ENCODE measurements around the gene MMP13. TPM values are rescaled to one million over a fixed set of nuclear protein-coding genes. Genes with fewer than 3 reads are reported as not detected.
A peak's percentile ranks its signal among the peaks of the same experiment; 100 is the strongest.

Gene MMP13
- total and polyA plus RNA-seq, 2 experiments from 2014 or later, result 0.57 TPM; not detected in 1

DNA sequence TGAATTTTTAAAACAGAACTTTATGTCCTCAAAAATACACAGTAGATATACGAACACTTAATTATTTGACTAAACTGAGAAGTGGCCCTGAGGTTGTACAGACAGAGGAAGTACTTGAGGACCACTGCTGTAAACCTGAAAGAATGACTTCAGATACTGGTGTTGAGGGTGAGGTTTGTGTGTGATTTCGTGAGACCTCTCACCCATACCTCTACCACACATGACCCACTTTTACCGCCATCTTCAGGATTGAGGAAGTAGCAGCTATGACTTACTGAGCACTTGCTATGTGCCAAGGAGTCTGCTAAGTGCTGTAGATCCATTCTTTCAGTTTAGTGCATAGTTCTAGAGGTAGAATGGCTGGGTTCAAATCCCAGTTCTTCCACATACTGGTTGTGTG lies 21.9 kb downstream of the MMP13 start:
- TF ChIP-seq, protein P1, sequence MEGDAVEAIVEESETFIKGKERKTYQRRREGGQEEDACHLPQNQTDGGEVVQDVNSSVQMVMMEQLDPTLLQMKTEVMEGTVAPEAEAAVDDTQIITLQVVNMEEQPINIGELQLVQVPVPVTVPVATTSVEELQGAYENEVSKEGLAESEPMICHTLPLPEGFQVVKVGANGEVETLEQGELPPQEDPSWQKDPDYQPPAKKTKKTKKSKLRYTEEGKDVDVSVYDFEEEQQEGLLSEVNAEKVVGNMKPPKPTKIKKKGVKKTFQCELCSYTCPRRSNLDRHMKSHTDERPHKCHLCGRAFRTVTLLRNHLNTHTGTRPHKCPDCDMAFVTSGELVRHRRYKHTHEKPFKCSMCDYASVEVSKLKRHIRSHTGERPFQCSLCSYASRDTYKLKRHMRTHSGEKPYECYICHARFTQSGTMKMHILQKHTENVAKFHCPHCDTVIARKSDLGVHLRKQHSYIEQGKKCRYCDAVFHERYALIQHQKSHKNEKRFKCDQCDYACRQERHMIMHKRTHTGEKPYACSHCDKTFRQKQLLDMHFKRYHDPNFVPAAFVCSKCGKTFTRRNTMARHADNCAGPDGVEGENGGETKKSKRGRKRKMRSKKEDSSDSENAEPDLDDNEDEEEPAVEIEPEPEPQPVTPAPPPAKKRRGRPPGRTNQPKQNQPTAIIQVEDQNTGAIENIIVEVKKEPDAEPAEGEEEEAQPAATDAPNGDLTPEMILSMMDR (IDR thresholded peaks at IDR 0.05; ENCODE audit: poor library complexity), result no peak
- TF ChIP-seq EZH2 (IDR thresholded peaks at IDR 0.05; ENCODE audit: borderline replicate concordance) (no peak), EZH2phosphoT487 (IDR thresholded peaks at IDR 0.05; ENCODE audit: low read depth, severe bottlenecking, unreplicated experiment) (no peak)
- Histone ChIP-seq H3K27ac (no peak overlapping the region), H3K9me2 (replicated peaks; ENCODE audit: insufficient read depth) (no peaks in the 10 kb centered on the region), H4K20me1 (ENCODE audit: insufficient read depth, poor library complexity, severe bottlenecking) (no peaks in the 10 kb centered on the region), H3K79me2 (no peaks in the 10 kb centered on the region), H3K27me3 (no peaks in the 10 kb centered on the region), H3K36me3 (replicated peaks; ENCODE audit: insufficient read depth, low read depth) (no peaks in the 10 kb centered on the region), H2AFZ (no peak overlapping the region), H3K4me1 (ENCODE audit: insufficient read depth) (peaks cover 27% of the 10 kb centered on the region), H3K4me2 (no peak overlapping the region), H3K4me3 (no peak overlapping the region), H3K9me3 (ENCODE audit: low read depth) (no peaks in the 10 kb centered on the region)
- 88% methylated on average over 3 of the region's 3 CpGs for WGBS (ENCODE audit: low lambda C conversion rate, missing lambda C conversion rate)
- DNase-seq (ENCODE audit: low spot score), result no peak

DNA sequence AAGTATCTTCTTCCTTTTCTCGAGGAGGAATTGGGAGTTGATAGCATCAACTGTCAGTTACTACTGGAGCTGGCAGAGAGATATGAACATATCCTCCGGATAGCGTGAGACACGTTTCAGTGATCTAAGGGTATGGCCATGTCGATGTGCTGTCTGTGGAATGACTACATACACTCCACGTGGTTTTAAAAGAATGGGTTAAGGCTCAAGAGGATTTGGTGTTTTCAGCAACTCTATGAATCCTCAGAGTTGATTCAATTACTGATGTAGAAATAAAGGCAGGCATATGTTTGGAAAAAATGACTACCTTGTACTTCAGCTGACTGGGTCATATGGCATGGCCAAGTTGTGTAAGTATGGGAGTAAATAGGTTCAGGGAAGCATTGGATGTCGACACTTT lies 22.9 kb downstream of the MMP13 start:
- H3K4me1 ChIP-seq (ENCODE audit: insufficient read depth), result peaks cover 21% of the 10 kb centered on the region
- H3K79me2 ChIP-seq, result no peaks in the 10 kb centered on the region
- no peaks in the 10 kb centered on the region for H3K9me2 ChIP-seq (replicated peaks; ENCODE audit: insufficient read depth)
- no peak overlapping the region for H3K4me2 ChIP-seq
- WGBS (ENCODE audit: low lambda C conversion rate, missing lambda C conversion rate), result 91% methylated on average over 7 of the region's 7 CpGs
- H3K9me3 ChIP-seq (ENCODE audit: low read depth), result no peaks in the 10 kb centered on the region
- no peaks in the 10 kb centered on the region for H4K20me1 ChIP-seq (ENCODE audit: insufficient read depth, poor library complexity, severe bottlenecking)
- no peaks in the 10 kb centered on the region for H3K27me3 ChIP-seq
- no peak for DNase-seq (ENCODE audit: low spot score)
- H2AFZ ChIP-seq, result no peak overlapping the region
- no peak overlapping the region for H3K27ac ChIP-seq
- no peak overlapping the region for H3K4me3 ChIP-seq
- TF ChIP-seq, protein P1 (IDR thresholded peaks at IDR 0.05; ENCODE audit: poor library complexity), result no peak
- no peak for TF ChIP-seq EZH2 (IDR thresholded peaks at IDR 0.05; ENCODE audit: borderline replicate concordance)
- TF ChIP-seq EZH2phosphoT487 (IDR thresholded peaks at IDR 0.05; ENCODE audit: low read depth, severe bottlenecking, unreplicated experiment), result no peak
- no peaks in the 10 kb centered on the region for H3K36me3 ChIP-seq (replicated peaks; ENCODE audit: insufficient read depth, low read depth)

DNA sequence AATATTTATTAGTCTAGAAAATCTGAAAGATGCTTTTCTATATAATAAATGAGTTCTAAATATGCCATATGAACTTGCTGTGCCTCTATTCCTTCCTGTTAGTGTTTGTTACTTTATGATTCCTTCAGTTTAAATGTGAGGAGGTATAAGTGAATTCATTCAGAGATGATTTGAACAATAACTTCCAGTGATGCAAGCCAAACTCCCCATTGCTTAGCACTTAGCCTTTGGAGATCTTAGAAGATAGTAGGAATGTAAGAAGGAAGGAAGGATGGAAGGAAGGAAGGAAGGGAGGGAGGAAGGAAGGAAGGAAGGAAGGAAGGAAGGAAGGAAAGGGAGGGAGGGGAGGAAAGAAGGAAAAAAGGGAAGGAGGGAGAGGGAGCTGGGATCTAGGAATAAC lies 25.1 kb downstream of the MMP13 start:
- Histone ChIP-seq H3K27ac (peak overlapping the region; percentile 69), H3K9me2 (replicated peaks; ENCODE audit: insufficient read depth) (no peaks in the 10 kb centered on the region), H3K79me2 (no peaks in the 10 kb centered on the region), H3K36me3 (replicated peaks; ENCODE audit: insufficient read depth, low read depth) (no peaks in the 10 kb centered on the region), H3K27me3 (no peaks in the 10 kb centered on the region), H4K20me1 (ENCODE audit: insufficient read depth, poor library complexity, severe bottlenecking) (no peaks in the 10 kb centered on the region), H3K4me3 (no peak overlapping the region), H3K9me3 (ENCODE audit: low read depth) (no peaks in the 10 kb centered on the region), H3K4me2 (peak overlapping the region; percentile 38), H3K4me1 (ENCODE audit: insufficient read depth) (peaks cover 23% of the 10 kb centered on the region), H2AFZ (no peak overlapping the region)
- no peak for DNase-seq (ENCODE audit: low spot score)
- TF ChIP-seq EZH2 (IDR thresholded peaks at IDR 0.05; ENCODE audit: borderline replicate concordance) (no peak), EZH2phosphoT487 (IDR thresholded peaks at IDR 0.05; ENCODE audit: low read depth, severe bottlenecking, unreplicated experiment) (no peak)
- TF ChIP-seq, protein P1 (IDR thresholded peaks at IDR 0.05; ENCODE audit: poor library complexity), result no peak

- H3K27me3 ChIP-seq, result no peaks in the 10 kb centered on the region
- no peak for DNase-seq (ENCODE audit: low spot score)
- no peaks in the 10 kb centered on the region for H4K20me1 ChIP-seq (ENCODE audit: insufficient read depth, poor library complexity, severe bottlenecking)
- H3K79me2 ChIP-seq, result no peaks in the 10 kb centered on the region
- H3K9me2 ChIP-seq (replicated peaks; ENCODE audit: insufficient read depth), result no peaks in the 10 kb centered on the region
- H3K36me3 ChIP-seq (replicated peaks; ENCODE audit: insufficient read depth, low read depth), result no peaks in the 10 kb centered on the region
- no peak overlapping the region for H3K4me3 ChIP-seq
- TF ChIP-seq, protein P1 (IDR thresholded peaks at IDR 0.05; ENCODE audit: poor library complexity), result no peak
- TF ChIP-seq EZH2 (IDR thresholded peaks at IDR 0.05; ENCODE audit: borderline replicate concordance) (no peak), EZH2phosphoT487 (IDR thresholded peaks at IDR 0.05; ENCODE audit: low read depth, severe bottlenecking, unreplicated experiment) (no peak)
- H3K9me3 ChIP-seq (ENCODE audit: low read depth), result no peaks in the 10 kb centered on the region
- H3K27ac ChIP-seq, result peak overlapping the region; percentile 71
- peaks cover 24% of the 10 kb centered on the region for H3K4me1 ChIP-seq (ENCODE audit: insufficient read depth)
- WGBS (ENCODE audit: low lambda C conversion rate, missing lambda C conversion rate), result 64% methylated on average over 1 of the region's 1 CpG
- H2AFZ ChIP-seq, result no peak overlapping the region
- peak overlapping the region; percentile 38 for H3K4me2 ChIP-seq
These were observed 25.6 kb downstream of the MMP13 start for GRCh38 chr11:102929972-102930371.

Measured in hepatocyte (in vitro differentiated cells).